ENCODE results near the gene TEDC1.

The TEDC1 gene

GRCh38 chr14:105527381-105527825, 36.4 kb downstream of the TEDC1 start:
- DNase-seq: no peak

GRCh38 chr14:105527826-105528585, 37.0 kb downstream of the TEDC1 start:
- DNase-seq: peak; percentile 68

GRCh38 chr14:105528586-105529318, 37.7 kb downstream of the TEDC1 start:
- DNase-seq: no peak

- DNase-seq: no peak
Observed at GRCh38 chr14:105529319-105529568, 38.2 kb downstream of the TEDC1 start.

DNA sequence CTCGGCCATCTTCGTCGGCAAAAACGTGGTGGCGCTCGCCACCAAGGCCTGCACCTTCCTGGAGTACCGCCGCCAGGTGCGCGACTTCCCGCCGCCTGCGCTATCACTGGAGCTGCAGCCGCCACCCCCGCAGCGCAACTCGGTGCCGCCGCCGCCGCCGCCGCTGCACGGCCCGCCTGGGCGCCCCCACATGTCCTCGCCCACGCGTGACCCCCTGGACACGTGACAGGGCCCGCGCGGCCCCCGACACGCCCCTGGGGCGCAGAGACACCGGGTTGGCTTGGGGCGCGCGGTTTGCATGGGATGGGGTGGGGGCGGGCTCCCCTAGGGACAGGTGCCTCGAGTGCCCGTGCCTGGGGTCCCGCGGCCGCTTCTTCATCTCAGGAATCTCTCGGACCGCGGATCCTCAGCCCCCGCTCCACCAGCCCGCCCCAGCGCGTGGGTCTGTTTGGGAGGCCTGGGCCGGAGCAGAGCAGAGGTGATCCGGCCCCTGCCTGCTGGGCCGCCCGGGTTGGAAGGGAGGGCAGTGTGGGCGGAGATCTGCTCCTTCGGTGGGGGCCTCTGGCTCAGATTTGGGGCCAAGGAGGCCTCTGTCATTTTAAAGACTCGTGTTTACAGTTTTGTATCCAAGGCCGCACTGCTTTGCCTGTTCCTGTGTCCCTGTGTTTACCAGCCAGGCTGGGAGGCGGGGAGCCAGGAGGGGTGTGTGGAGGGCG, 38.7 kb downstream of the TEDC1 start:
- no peak for DNase-seq

DNA sequence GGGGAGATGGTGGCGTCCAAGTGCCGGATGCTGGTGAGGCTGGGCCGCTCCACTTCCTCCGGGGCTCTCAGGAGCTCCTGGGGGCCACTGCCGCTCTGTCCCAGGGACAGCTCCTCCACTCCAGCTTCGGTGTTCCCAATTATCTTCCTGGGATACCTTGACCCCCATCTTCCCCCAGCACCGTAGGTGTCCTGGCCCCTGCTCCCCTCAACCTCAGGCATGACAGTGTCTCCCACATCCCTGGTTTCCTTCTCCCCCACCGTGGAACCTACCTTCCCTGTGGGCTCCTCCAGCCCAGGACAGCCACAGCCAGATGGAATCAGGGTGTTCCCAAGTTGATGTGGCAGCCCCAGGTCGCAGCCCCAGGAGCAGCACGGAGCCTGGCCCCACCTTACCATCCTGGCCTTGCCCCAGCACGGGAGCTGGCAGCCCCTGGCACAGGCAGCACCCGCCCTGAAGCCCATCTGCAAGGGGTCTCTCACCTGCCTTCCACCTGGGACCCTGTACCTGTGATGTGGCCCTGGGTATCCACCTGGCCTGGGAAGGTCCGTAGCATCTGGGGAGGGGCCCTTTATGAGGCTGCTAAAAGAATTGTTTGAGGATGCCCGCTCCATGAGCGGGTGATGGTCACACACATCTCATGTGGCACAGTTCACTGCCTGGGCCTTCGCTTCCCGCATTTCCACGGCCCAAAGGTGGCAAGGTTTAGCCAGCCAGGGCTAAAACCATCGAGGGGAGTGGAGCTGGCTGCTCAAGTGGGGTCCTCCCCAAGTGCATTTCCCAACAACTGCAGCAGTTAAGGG, 39.4 kb downstream of the TEDC1 start:
- DNase-seq: no peak

DNA sequence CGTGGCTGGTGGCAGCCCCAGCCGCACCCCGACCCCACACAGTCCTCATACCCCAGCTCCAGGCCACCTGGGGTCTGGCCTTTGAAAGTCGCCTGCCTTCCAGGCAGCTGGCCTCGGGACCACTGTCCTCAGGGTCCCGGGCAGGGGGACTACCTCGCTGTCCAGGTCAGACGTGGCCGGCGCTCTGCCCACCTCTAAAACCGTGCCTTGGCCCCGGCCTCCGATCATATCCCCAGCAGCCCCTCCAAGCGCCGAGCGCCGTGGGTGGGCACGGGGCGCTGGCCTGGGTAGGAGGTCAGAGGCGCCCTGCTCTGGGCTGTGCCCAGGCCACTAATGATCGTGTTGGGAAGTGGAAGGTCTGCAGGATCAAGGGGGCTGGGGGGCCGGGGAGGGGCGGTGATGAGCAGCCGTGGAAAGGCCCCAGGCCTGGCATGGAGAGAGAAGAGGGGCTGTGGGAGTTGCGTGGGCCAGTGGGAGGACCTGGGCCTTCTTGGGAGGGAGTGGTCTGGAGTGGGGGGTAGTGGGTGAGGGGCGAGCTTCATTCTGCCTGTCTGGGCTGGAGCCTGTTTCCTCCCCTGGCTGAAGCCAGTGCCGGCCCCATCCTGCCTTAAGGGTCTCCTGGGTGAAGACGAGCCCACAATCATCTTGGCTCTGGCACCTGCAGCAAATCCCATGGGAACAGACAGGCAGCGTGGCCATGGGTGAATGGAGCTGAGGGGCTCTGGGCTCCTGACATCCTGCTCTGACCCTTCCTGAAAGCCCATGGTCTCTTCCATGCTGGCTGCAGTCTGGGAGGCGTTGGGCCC, 40.2 kb downstream of the TEDC1 start:
- no peak for DNase-seq

GRCh38 chr14:105531894-105532623, 41.0 kb downstream of the TEDC1 start:
- no peak for DNase-seq

- DNase-seq: no peak
Observed at GRCh38 chr14:105532735-105533141, 41.7 kb downstream of the TEDC1 start.

GRCh38 chr14:105533391-105533790, 42.3 kb downstream of the TEDC1 start:
- no peak for DNase-seq

- no peak for DNase-seq
Observed at GRCh38 chr14:105533811-105534498, 42.9 kb downstream of the TEDC1 start.

GRCh38 chr14:105534586-105534985, 43.5 kb downstream of the TEDC1 start:
- DNase-seq: no peak

- no peak for DNase-seq
Observed at GRCh38 chr14:105536051-105536450, 45.0 kb downstream of the TEDC1 start.

DNA sequence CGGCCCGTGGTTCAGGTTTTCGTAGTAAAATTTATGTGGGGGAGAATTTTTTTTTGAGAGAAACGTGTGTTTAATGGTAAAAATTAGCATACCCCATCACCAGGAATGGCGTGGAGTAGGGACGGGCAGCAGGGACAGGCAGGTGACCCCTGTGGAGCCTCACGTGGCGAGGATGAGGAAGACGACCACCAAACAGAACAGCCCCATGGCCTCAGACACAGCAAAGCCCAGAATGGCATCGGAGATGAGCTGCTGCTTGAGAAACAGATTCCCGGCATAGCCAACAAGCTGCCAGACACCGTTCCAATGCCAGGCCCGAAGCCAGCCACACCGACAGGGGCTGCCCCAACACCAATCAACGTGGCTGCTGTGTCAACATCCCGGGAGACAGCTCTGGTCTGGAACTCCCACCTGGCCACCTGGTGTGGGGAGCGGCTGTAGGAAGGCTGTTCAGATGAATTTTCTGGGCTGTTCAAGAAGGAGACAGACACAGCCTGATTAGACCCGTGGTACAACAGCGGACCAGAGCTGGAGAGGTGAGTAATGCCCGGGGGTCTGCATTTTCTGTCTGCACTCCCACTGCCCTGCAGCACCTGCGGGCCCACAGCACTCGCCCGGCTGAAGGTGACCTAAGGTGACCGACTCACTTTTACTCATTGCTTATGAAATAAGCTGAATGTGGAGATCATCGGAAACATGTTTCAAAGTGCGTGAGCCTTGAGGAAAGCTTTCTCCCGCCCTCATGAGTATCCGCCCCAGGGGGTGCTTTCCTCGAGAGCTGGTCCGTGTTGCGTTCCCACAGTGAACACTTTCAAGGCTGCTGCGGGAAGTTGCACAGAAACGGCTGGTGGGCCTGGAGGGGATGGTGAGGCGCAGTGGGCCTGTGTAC, 45.9 kb downstream of the TEDC1 start:
- no peak for DNase-seq

- DNase-seq: peak; percentile 68
Observed at GRCh38 chr14:105537580-105538474, 46.8 kb downstream of the TEDC1 start.

DNA sequence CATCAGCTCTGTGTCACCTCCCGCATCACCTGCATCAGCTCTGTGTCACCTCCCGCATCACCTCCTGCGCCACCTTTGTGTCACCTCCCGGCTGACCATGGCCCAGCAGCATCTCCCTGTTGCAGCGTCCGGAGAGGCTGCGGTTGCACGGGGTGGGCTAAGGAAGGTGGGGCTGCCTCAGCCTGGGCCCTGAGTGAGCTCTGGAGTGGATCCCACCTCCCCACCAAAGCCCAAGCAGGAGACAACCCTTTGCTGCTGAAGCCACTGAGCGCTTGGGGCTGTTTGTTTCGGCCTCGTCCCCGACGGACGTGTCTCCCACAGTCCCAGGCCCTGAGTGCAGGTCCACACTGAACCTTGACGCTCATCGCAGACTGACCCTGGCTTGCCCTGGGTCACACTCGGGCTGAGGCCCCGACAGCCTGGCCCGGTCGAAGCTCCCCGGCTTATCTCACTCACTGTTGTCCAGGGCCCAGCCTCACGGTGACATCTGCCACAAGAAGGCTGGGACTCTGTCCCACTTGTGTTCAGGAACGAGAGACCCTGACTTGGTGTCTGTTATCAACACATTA, 47.5 kb downstream of the TEDC1 start:
- DNase-seq: no peak

DNA sequence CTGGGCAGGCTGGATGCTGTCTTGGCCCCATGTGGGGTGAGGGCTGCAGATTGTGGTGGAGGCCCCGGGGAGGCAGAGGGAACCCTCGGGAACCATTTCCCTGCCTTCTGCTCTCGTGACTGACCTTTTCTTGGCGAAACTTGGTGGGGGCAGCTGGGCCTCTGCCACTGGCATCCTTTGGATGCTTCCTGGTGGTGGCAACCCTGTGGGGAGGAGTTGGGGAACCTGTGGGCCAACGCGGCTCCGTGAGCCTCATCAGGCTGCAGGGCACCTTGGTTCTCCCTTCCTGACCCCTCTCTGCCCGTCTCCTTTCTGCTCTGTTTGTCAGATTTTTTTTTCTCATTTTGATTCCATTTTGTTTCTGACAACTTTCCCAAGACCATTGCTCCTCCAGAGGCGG, 49.8 kb downstream of the TEDC1 start:
- no peak for DNase-seq

GRCh38 chr14:105541218-105541875, 50.3 kb downstream of the TEDC1 start:
- no peak for DNase-seq

All from effector CD4-positive, alpha-beta T cell (primary cell).